ENCODE data around the gene ACKR2.

ACKR2 gene

GRCh38 chr3:42875325-42876151 lies 66.3 kb downstream of the ACKR2 start, which contains the start of gene CYP8B1:
Gene CYP8B1 (minus strand): TSS chr3:42875879. CDS start chr3:42875816, 63 bp downstream.
- Histone ChIP-seq H3K4me1 (peaks cover 13% of the 10 kb centered on the region), H3K36me3 (no peaks in the 10 kb centered on the region), H3K9me3 (no peaks in the 10 kb centered on the region), H3K27me3 (no peaks in the 10 kb centered on the region), H3K4me3 (ENCODE audit: low read depth, low read length) (no peak within 1 kb of the TSS)
- TF ChIP-seq CTCF (IDR thresholded peaks at IDR 0.05; ENCODE audit: low read depth, low read length): no peak
- no peak for DNase-seq

- H3K9me3 ChIP-seq: no peaks in the 10 kb centered on the region
- no peaks in the 10 kb centered on the region for H3K27me3 ChIP-seq
- no peaks in the 10 kb centered on the region for H3K36me3 ChIP-seq
- H3K4me1 ChIP-seq: peaks cover 9% of the 10 kb centered on the region
- no peak overlapping the region for H3K4me3 ChIP-seq (ENCODE audit: low read depth, low read length)
- TF ChIP-seq CTCF (IDR thresholded peaks at IDR 0.05; ENCODE audit: low read depth, low read length): no peak
- no peak for DNase-seq
Measured at GRCh38 chr3:42876401-42876800, 67.2 kb downstream of the ACKR2 start.

GRCh38 chr3:42876940-42877720 lies 67.9 kb downstream of the ACKR2 start:
- H3K9me3 ChIP-seq: no peaks in the 10 kb centered on the region

GRCh38 chr3:42877881-42878280 lies 68.6 kb downstream of the ACKR2 start:
- no peak overlapping the region for H3K4me3 ChIP-seq (ENCODE audit: low read depth, low read length)
- H3K27me3 ChIP-seq: no peaks in the 10 kb centered on the region
- no peak for TF ChIP-seq CTCF (IDR thresholded peaks at IDR 0.05; ENCODE audit: low read depth, low read length)
- H3K9me3 ChIP-seq: no peaks in the 10 kb centered on the region
- no peak for DNase-seq
- H3K36me3 ChIP-seq: no peaks in the 10 kb centered on the region
- H3K4me1 ChIP-seq: no peaks in the 10 kb centered on the region

More at GRCh38 chr3:42876940-42877720, 67.9 kb downstream of the ACKR2 start:
- H3K4me3 ChIP-seq (ENCODE audit: low read depth, low read length): no peak overlapping the region
- H3K4me1 ChIP-seq: peaks cover 5% of the 10 kb centered on the region; the same call in 1 of the 2 replicates
- TF ChIP-seq CTCF (IDR thresholded peaks at IDR 0.05; ENCODE audit: low read depth, low read length): no peak
- H3K36me3 ChIP-seq: no peaks in the 10 kb centered on the region
- no peak for DNase-seq
- H3K27me3 ChIP-seq: no peaks in the 10 kb centered on the region

- H3K36me3 ChIP-seq: no peaks in the 10 kb centered on the region
- no peaks in the 10 kb centered on the region for H3K9me3 ChIP-seq
- H3K4me1 ChIP-seq: no peaks in the 10 kb centered on the region
- H3K4me3 ChIP-seq (ENCODE audit: low read depth, low read length): no peak overlapping the region
- no peak for DNase-seq
- TF ChIP-seq CTCF (IDR thresholded peaks at IDR 0.05; ENCODE audit: low read depth, low read length): no peak
- H3K27me3 ChIP-seq: no peaks in the 10 kb centered on the region
Measured at GRCh38 chr3:42880183-42880582, 70.9 kb downstream of the ACKR2 start.

Data from BE2C (cell line).